PFSK-1 (cell line): ENCODE results near the gene SSMEM1.

Source experiments
- FOXP2 ChIP-seq: optimal IDR thresholded peaks from 2 replicates; pipeline ENCODE3; 2011; ENCODE audit warnings: borderline replicate concordance, control low read depth, inconsistent platforms; ENCODE audit not compliant: insufficient read depth; ENCODE audit errors: extremely low read length, extremely low read depth
- POLR2AphosphoS5 ChIP-seq: IDR thresholded peaks from 2 replicates; pipeline ENCODE4 v1.6.1; 2012; ENCODE audit warnings: low read depth, mild to moderate bottlenecking, control low read depth, low read length, moderate library complexity
- REST ChIP-seq, 2 experiments: IDR thresholded peaks; 2 replicates each; pipeline versions ENCODE4 v1.6.1 to v1.8.0; 2011 to 2012; ENCODE audit warnings: low read depth in 2 of 2, low read length in 2 of 2, control low read depth in 1 of 2, inconsistent platforms in 1 of 2, mild to moderate bottlenecking in 1 of 2, moderate library complexity in 1 of 2; ENCODE audit not compliant: insufficient read depth in 1 of 2
- SIN3A ChIP-seq: IDR thresholded peaks from 2 replicates; pipeline ENCODE4 v1.6.1; 2012; ENCODE audit warnings: mild to moderate bottlenecking, low read length, moderate library complexity, borderline replicate concordance; ENCODE audit not compliant: insufficient read depth
- TAF1 ChIP-seq: IDR thresholded peaks from 2 replicates; pipeline ENCODE4 v1.6.1; 2012; ENCODE audit warnings: low read length, control low read depth, borderline replicate concordance; ENCODE audit not compliant: insufficient read depth

Gene SSMEM1

DNA sequence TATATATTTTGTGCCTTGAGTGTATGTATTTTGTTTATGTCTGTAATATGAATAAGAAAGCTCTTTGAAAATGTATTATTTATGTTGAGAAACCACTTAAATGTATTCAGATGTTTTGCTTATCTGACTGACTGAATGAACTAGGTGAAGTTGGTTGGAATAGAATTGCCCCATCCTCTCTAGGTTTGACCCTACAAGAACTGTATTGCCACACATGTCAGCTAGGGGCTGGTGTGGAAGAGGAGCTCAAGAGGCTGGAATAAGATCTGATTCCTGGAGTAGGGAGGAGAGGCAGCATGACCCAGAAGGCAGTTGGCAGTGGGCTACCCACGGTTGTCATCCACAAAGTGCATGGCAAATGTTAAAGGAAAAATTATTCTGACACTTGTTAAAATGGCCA, 9.1 kb downstream of the SSMEM1 start:
- no peak for TF ChIP-seq SIN3A

- TF ChIP-seq SIN3A (no peak), REST (IDR thresholded peaks at IDR 0.05; ENCODE audit: insufficient read depth in 1 of 2, low read depth in 2 of 2, low read length in 2 of 2) (no peak), POLR2AphosphoS5 (no peak), TAF1 (no peak), FOXP2 (no peak)
Measured at GRCh38 chr7:130218806-130219620, 11.4 kb downstream of the SSMEM1 start.

- no peak for TF ChIP-seq FOXP2
- no peak for TF ChIP-seq TAF1
Measured at GRCh38 chr7:130219871-130220270, 12.2 kb downstream of the SSMEM1 start.

- TF ChIP-seq SIN3A (no peak), FOXP2 (no peak), REST (IDR thresholded peaks at IDR 0.05; ENCODE audit: insufficient read depth in 1 of 2, low read depth in 2 of 2, low read length in 2 of 2) (no peak), POLR2AphosphoS5 (no peak), TAF1 (no peak)
Measured at GRCh38 chr7:130221746-130222145, 14.1 kb downstream of the SSMEM1 start.

DNA sequence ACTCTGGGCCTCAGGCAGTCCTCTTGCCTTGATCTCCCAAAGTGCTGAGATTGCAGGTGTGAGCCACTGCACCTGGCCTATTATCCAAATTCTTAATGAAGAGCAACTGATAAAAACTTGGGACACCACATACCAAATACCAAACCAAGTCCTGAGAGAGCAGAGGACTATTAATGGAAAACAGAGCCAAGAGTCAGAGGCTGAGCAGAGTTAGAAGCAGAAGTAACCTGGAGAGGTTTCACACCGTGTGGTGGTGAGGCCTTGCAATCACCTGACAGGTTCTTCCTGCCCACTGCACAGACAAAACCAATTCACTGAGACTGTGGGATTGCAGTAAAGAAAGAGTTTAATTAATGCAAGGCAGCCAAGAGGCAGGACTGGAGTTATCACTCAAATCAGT, 16.0 kb downstream of the SSMEM1 start:
- TF ChIP-seq FOXP2 = no peak
- no peak for TF ChIP-seq TAF1
- no peak for TF ChIP-seq POLR2AphosphoS5
- no peak for TF ChIP-seq REST (IDR thresholded peaks at IDR 0.05; ENCODE audit: insufficient read depth in 1 of 2, low read depth in 2 of 2, low read length in 2 of 2)
- no peak for TF ChIP-seq SIN3A

- TF ChIP-seq REST (IDR thresholded peaks at IDR 0.05; ENCODE audit: insufficient read depth in 1 of 2, low read depth in 2 of 2, low read length in 2 of 2) (no peak), SIN3A (no peak), FOXP2 (no peak)
Measured at GRCh38 chr7:130224210-130224609, 16.6 kb downstream of the SSMEM1 start.
